IMR-90 (cell line): ENCODE data around the gene PARP3. TPM values are rescaled to one million over a fixed set of nuclear protein-coding genes. Genes with fewer than 3 reads are reported as not detected.

ENCODE experiments used
- ATAC-seq: fragments of 200-7000 bp; cut with Tn5 transposase; 2 replicates; pipeline ENCODE4 v1.9.1; 2020; ENCODE audit warnings: low read depth, mild to moderate bottlenecking, moderate library complexity
- BruUV-seq: library from RNA; stranded (reverse); fragments of 400-500 nt; replicated peaks from 2 replicates; lab custom pipeline; 2021; lab: Mats Ljungman, UMichigan
- CTCF ChIA-PET: fragments of 300-600 bp; formaldehyde crosslinking; extraction: SDS; loops from one replicate; lab custom pipeline; 2021; ENCODE audit warnings: antibody characterized with exemption; lab: Yijun Ruan, JAX
- POLR2A ChIA-PET: fragments of 300-600 bp; sonication (Branson Sonifier 250); formaldehyde crosslinking; loops from one replicate; lab custom pipeline; 2022; ENCODE audit warnings: antibody characterized with exemption; ENCODE audit not compliant: unreplicated experiment; lab: Charles Lee
- DNase-seq: peaks from one replicate; pipeline ENCODE4 v3.0.0; 2013
- H2AFZ ChIP-seq: replicated peaks from 2 replicates; pipeline ENCODE3; 2013; ENCODE audit warnings: low read length, mild to moderate bottlenecking; ENCODE audit not compliant: poor library complexity
- H2AK5ac ChIP-seq: 2 replicates; pipeline ENCODE4 v1.6.1; 2013; ENCODE audit warnings: low read depth, low read length, inconsistent platforms
- H2AK9ac ChIP-seq: replicated peaks from 2 replicates; pipeline ENCODE3; 2013; ENCODE audit warnings: mild to moderate bottlenecking, low read depth, low read length, moderate library complexity; ENCODE audit not compliant: poor library complexity
- H2BK120ac ChIP-seq: 2 replicates; pipeline ENCODE4 v1.6.1; 2013; ENCODE audit warnings: low read depth, low read length, inconsistent platforms
- H2BK15ac ChIP-seq: 3 replicates; pipeline ENCODE4 v1.6.1; 2013; ENCODE audit warnings: low read depth, low read length, inconsistent platforms
- H2BK20ac ChIP-seq: 2 replicates; pipeline ENCODE4 v1.6.1; 2013; ENCODE audit warnings: low read depth, mild to moderate bottlenecking, inconsistent platforms, low read length, moderate library complexity
- H2BK5ac ChIP-seq: 2 replicates; pipeline ENCODE4 v1.6.1; 2013; ENCODE audit warnings: mild to moderate bottlenecking, low read depth, low read length, inconsistent platforms; ENCODE audit not compliant: poor library complexity, severe bottlenecking
- H3K14ac ChIP-seq: replicated peaks from 2 replicates; pipeline ENCODE4 v1.6.1; 2013; ENCODE audit warnings: low read depth, low read length, inconsistent platforms
- H3K18ac ChIP-seq: 2 replicates; pipeline ENCODE4 v1.6.1; 2013; ENCODE audit warnings: low read depth, low read length, control low read depth
- H3K23ac ChIP-seq: 2 replicates; pipeline ENCODE4 v1.6.1; 2013; ENCODE audit warnings: low read depth, low read length, inconsistent platforms
- H3K27ac ChIP-seq: 2 replicates; pipeline ENCODE4 v1.5.1; 2013; ENCODE audit warnings: mild to moderate bottlenecking, control low read depth, low read length; ENCODE audit not compliant: insufficient read depth
- H3K27me3 ChIP-seq: 2 replicates; pipeline ENCODE4 v1.6.1; 2013; ENCODE audit warnings: low read length; ENCODE audit not compliant: control insufficient read depth, insufficient read depth
- H3K36me3 ChIP-seq: 2 replicates; pipeline ENCODE4 v1.6.1; 2013; ENCODE audit warnings: low read length, mixed read lengths; ENCODE audit not compliant: control insufficient read depth, insufficient read depth
- H3K4ac ChIP-seq: 2 replicates; pipeline ENCODE4 v1.6.1; 2013; ENCODE audit warnings: low read depth, low read length, inconsistent platforms
- H3K4me1 ChIP-seq: 2 replicates; pipeline ENCODE4 v1.6.1; 2013; ENCODE audit warnings: low read length, mixed read lengths; ENCODE audit not compliant: control insufficient read depth, insufficient read depth
- H3K4me2 ChIP-seq: 2 replicates; pipeline ENCODE4 v1.6.1; 2013; ENCODE audit warnings: low read depth, mild to moderate bottlenecking, control low read depth, low read length, moderate library complexity
- H3K4me3 ChIP-seq: 2 replicates; pipeline ENCODE4 v1.5.1; 2013; ENCODE audit warnings: low read depth, mild to moderate bottlenecking, control low read depth, low read length, moderate library complexity; ENCODE audit not compliant: insufficient read depth
- H3K56ac ChIP-seq: 2 replicates; pipeline ENCODE4 v1.6.1; 2013; ENCODE audit warnings: low read length, inconsistent platforms; ENCODE audit not compliant: insufficient read depth; ENCODE audit errors: extremely low read depth
- H3K79me1 ChIP-seq, 2 experiments: 2 replicates each; pipeline ENCODE4 v1.6.1; 2013; ENCODE audit warnings: low read length in 2 of 2, inconsistent platforms in 1 of 2, low read depth in 1 of 2
- H3K9ac ChIP-seq: 2 replicates; pipeline ENCODE4 v1.6.1; 2013; ENCODE audit warnings: low read depth, low read length, control low read depth
- H3K9me1 ChIP-seq: 2 replicates; pipeline ENCODE4 v1.6.1; 2013; ENCODE audit warnings: low read length, inconsistent platforms; ENCODE audit not compliant: insufficient read depth
- H3K9me3 ChIP-seq: 2 replicates; pipeline ENCODE4 v1.6.1; 2013; ENCODE audit warnings: low read length; ENCODE audit not compliant: control insufficient read depth, insufficient read depth
- H4K20me1 ChIP-seq: 2 replicates; pipeline ENCODE4 v1.6.1; 2013; ENCODE audit warnings: low read length, inconsistent platforms; ENCODE audit not compliant: insufficient read depth
- H4K5ac ChIP-seq: 2 replicates; pipeline ENCODE4 v1.6.1; 2013; ENCODE audit warnings: mild to moderate bottlenecking, low read depth, low read length, control low read depth
- H4K8ac ChIP-seq, 2 experiments: 2 replicates each; pipeline ENCODE4 v1.6.1; 2013; ENCODE audit warnings: low read depth in 2 of 2, low read length in 2 of 2, control low read depth in 1 of 2, inconsistent platforms in 1 of 2
- H4K91ac ChIP-seq: 2 replicates; pipeline ENCODE4 v1.6.1; 2013; ENCODE audit warnings: low read depth, low read length, inconsistent platforms; ENCODE audit not compliant: insufficient read depth
- CHD1 ChIP-seq: IDR thresholded peaks from 2 replicates; pipeline ENCODE4 v1.6.1; 2012; ENCODE audit warnings: low read depth, low read length, improper control_type of control experiment
- ELK1 ChIP-seq: fragments of 150-350 bp; IDR thresholded peaks from 2 replicates; pipeline ENCODE4 v1.6.1; 2016; ENCODE audit warnings: low read depth, mild to moderate bottlenecking, low read length, moderate library complexity, borderline replicate concordance
- MXI1 ChIP-seq: IDR thresholded peaks from 2 replicates; pipeline ENCODE4 v1.6.1; 2012; ENCODE audit warnings: low read depth, mild to moderate bottlenecking, low read length, moderate library complexity, borderline replicate concordance
- NFE2L2 ChIP-seq: fragments of 150-350 bp; IDR thresholded peaks from 2 replicates; pipeline ENCODE4 v1.6.1; 2016; ENCODE audit warnings: low read depth, mild to moderate bottlenecking, low read length
- RAD21 ChIP-seq: IDR thresholded peaks from 2 replicates; pipeline ENCODE4 v1.6.1; 2012; ENCODE audit warnings: low read length, improper control_type of control experiment
- RCOR1 ChIP-seq: IDR thresholded peaks from 2 replicates; pipeline ENCODE4 v1.6.1; 2012; ENCODE audit warnings: mild to moderate bottlenecking, low read length, improper control_type of control experiment; ENCODE audit not compliant: insufficient replicate concordance
- SMC3 ChIP-seq: fragments of 150-350 bp; IDR thresholded peaks from 2 replicates; pipeline ENCODE4 v1.6.1; 2016; ENCODE audit warnings: low read depth, mild to moderate bottlenecking, antibody characterized with exemption, low read length, moderate library complexity
- USF2 ChIP-seq: fragments of 150-350 bp; IDR thresholded peaks from 2 replicates; pipeline ENCODE4 v1.6.1; 2017; ENCODE audit warnings: mild to moderate bottlenecking, antibody characterized with exemption, low read length, low read depth
- WGBS, 2 experiments: methylation state at CpG; one replicate each; pipeline versions ENCODE4 v1.1.5 to v1.1.7; 2013; ENCODE audit warnings: missing lambda C conversion rate in 2 of 2; ENCODE audit not compliant: insufficient read length in 1 of 2; ENCODE audit errors: extremely low coverage in 2 of 2; 5-methylcytosine and 5-hydroxymethylcytosine counted together
- dilution Hi-C: fragments of 300-500 bp; cut with HindIII; formaldehyde crosslinking; loops from one replicate; pipeline ENCODE4 v1.14.3; 2018; ENCODE audit warnings: low sequenced_read_pairs; ENCODE audit not compliant: unreplicated experiment
- in situ Hi-C: fragments of 300-500 bp; cut with MboI; formaldehyde crosslinking; loops from 3 replicates; pipeline ENCODE4 v1.14.3; 2019; ENCODE audit warnings: low sequenced_read_pairs, inconsistent platforms, mixed read lengths
- intact Hi-C: fragments of 100-400 bp; cut with micrococcal nuclease; formaldehyde crosslinking; loops from 2 replicates; pipeline ENCODE4 v1.10.0; 2022
- polyA plus RNA-seq, 3 experiments: library from polyadenylated mRNA; depleted of rRNA; stranded (reverse); fragments of >200 nt; gene quantifications; 2 replicates each; pipeline ENCODE4 v1.2.3, GENCODE V29; 2012; ENCODE audit warnings: low replicate concordance in 1 of 3
- total RNA-seq: library from RNA; depleted of rRNA; stranded (reverse); fragments of >200 nt; gene quantifications from 2 replicates; pipeline ENCODE4 v1.2.3, GENCODE V29; 2012

The PARP3 gene
- total and polyA plus RNA-seq, 2 of the 4 experiments (the other 2 are of a cell fraction) = 16.3 to 22.0 TPM

GRCh38 chr3:51941798-51942602 is at the start of gene PARP3, which contains the start of gene RRP9 (continued):
- TF ChIP-seq USF2 (peak; percentile 72), RCOR1 (no peak), NFE2L2 (no peak), SMC3 (peak; percentile 79)

- Histone ChIP-seq H3K27me3 (peaks cover 6% of the 10 kb centered on the region; the same call in 1 of the 2 replicates), H3K4me3 (no peak overlapping the region), H2AK5ac (no peak overlapping the region), H3K27ac (no peak overlapping the region), H3K9me3 (no peaks in the 10 kb centered on the region), H3K36me3 (no peaks in the 10 kb centered on the region), H3K18ac (no peak overlapping the region), H2AK9ac (no peak overlapping the region), H2BK15ac (no peak overlapping the region), H3K23ac (no peak overlapping the region), H2BK20ac (no peak overlapping the region), H2AFZ (no peak overlapping the region), H3K14ac (no peak overlapping the region), H4K20me1 (no peaks in the 10 kb centered on the region), H2BK120ac (no peak overlapping the region), H4K91ac (no peak overlapping the region), H3K79me1 (no peaks in the 10 kb centered on the region), H3K9ac (no peak overlapping the region), H3K9me1 (no peaks in the 10 kb centered on the region), H4K5ac (no peak overlapping the region), H3K4ac (no peak overlapping the region), H3K4me2 (no peak overlapping the region), H2BK5ac (no peak overlapping the region), H3K4me1 (no peaks in the 10 kb centered on the region), H3K56ac (no peak overlapping the region), H4K8ac (no peak overlapping the region)
- intact Hi-C loops = no loop called here
- dilution Hi-C loops = no loop called here
- in situ Hi-C loops = no loop called here
- POLR2A ChIA-PET = no interaction called here
- no TSS peak for BruUV-seq
- CTCF ChIA-PET = no interaction called here
- TF ChIP-seq CHD1 = no peak
- TF ChIP-seq ELK1 = no peak
- TF ChIP-seq MXI1 = no peak
- TF ChIP-seq RAD21 = no peak
- WGBS, 2 experiments = 67% methylated on average over 1 of the region's 4 CpGs; no CpG with 5 or more reads in 1 of the 2 experiments
- no peak for ATAC-seq
- no peak for DNase-seq
Measured at GRCh38 chr3:51894391-51894790, 47.8 kb upstream of the PARP3 start.
